ENCODE data around the gene DENND1C. TPM values are rescaled to one million over a fixed set of nuclear protein-coding genes. Genes with fewer than 3 reads are reported as not detected.
A peak's percentile ranks its signal among the peaks of the same experiment; 100 is the strongest.
"Not testable (repeated sequence)": the region's sequence is repeated elsewhere in the genome, so short reads cannot be mapped to it uniquely, and the experiment has no call there.

DENND1C gene
- total RNA-seq, 4 donors from 2014 or later, result 1.0 to 7.6 (median 4.6) TPM

- no peak for DNase-seq (ENCODE audit: low spot score)
- no peak for TF ChIP-seq CTCF (IDR thresholded peaks at IDR 0.05)
- no peak for ATAC-seq (ENCODE audit: low FRiP score)
Measured at GRCh38 chr19:6440905-6441304, 40.7 kb downstream of the DENND1C start.

DNA sequence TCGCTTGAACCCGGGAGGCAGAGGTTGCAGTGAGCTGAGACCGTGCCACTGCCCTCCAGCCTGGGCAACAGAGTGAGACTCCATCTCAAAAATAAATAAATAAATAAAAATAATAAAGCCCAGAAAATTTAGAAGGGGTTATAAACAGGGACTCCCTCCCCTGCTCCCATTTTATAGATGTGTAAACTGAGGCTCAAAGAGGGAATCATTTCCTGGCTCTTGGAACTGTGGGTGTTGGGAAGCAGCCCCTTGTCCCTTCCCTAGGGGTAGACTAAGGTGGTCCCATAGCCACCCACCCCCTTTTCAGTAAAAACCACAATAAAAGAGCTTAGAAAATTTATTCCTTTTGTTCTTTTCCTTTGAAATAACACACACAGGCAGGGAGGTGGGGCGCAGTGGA, 41.8 kb downstream of the DENND1C start:
- DNase-seq (ENCODE audit: low spot score) (no peak), ATAC-seq (ENCODE audit: low FRiP score) (no peak)
- TF ChIP-seq CTCF (IDR thresholded peaks at IDR 0.05), result no peak

DNA sequence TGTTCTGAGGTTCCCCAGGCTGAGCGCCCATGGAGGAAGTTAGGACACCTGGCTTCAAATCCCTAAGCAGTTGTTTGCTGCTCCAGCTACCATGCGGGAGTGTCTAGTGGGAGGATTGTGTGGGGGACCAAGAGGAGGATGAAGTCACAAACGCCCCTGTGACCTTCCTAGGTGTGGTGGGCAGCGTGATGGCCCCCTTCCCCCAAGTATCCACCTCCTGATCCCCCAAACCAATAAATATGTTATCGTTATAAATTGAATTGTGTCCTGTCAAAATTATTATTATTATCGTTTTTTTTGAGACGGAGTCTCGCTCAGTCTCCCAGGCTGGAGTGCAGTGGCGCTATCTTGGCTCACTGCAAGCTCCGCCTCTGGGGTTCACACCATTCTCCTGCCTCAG, 47.9 kb downstream of the DENND1C start, which contains the start of gene SLC25A41:
SLC25A41 (minus strand) TSS at position 101 of the 400 bp plus-strand sequence; CDS start at position 31, 70 bp downstream.
- ATAC-seq (ENCODE audit: low FRiP score), result no peak
- TF ChIP-seq CTCF (IDR thresholded peaks at IDR 0.05), result no peak
- DNase-seq (ENCODE audit: low spot score), result no peak

DNA sequence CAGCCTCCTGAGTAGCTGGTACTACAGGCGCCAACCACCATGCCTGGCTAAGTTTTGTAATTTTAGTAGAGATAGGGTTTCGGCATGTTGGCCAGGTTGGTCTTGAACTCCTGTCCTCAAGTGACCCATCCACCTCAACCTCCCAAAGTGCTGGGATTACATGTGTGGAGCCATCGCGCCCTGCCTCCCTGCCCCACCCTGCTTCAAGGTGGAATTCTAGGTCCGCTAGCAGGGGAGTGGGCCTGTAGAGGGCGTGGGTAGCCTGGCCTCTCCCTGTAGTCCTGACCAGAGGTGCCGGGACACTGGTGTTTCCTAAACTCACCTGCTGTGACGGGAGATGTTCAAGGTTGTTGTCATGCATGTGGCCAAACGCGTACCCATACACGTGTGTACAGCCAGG, 48.4 kb downstream of the DENND1C start:
- DNase-seq (ENCODE audit: low spot score), result no peak
- ATAC-seq (ENCODE audit: low FRiP score), result no peak
- TF ChIP-seq CTCF (IDR thresholded peaks at IDR 0.05), result no peak

DNA sequence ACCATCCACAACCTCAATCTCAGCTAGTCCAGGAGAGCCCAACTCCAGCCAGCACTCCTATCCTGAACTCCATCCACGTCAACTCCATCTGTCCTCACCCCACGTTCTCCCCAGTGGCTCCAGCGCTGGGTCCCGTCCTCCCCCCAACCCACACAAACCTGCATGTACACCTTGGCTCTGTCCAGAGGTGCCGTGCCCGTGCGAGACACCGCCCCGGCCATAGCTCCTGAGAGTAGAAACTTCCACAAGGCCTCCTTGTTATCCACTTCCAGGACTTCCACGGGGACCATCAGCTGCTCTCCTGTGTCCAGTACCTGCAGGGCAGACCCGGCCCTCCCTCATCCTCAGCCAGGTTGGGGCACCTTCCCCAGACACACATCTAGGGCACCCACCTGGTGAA, 49.7 kb downstream of the DENND1C start:
- DNase-seq (ENCODE audit: low spot score), result no peak
- TF ChIP-seq CTCF (IDR thresholded peaks at IDR 0.05), result no peak
- ATAC-seq (ENCODE audit: low FRiP score), result peak; percentile 17

GRCh38 chr19:6429419-6430221, 52.0 kb downstream of the DENND1C start:
- ATAC-seq (ENCODE audit: low FRiP score) (no peak), DNase-seq (ENCODE audit: low spot score) (no peak)
- TF ChIP-seq CTCF (IDR thresholded peaks at IDR 0.05), result no peak

DNA sequence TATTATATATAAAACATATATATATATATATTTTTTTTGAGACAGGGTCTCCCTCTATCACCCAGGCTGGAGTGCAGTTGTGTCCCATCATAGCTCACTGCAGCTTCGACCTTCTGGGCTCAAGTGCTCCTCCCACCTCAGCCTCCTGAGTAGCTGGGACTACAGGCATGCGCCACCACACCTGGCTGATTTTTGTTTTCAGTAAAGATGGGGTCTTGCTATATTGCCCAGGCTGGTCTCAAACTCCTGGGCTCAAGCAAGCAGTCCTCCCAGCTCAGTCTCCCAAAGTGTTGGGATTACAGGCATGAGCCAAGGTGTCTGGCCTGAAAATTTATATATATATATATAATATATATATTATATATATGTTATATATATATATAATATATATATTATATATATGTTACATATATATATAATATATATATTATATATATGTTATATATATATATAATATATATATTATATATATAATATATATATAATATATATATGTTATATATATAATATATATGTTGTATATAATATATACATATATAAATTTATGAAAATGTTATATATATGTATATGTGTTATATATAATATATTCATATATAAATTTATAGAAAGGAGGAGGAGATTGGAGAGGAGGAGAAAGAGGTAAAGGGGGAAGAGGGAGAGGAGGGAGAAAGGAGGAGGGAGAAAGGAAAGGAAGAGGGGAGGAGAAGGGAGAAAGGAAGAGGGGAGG, 52.7 kb downstream of the DENND1C start:
- ATAC-seq (ENCODE audit: low FRiP score); DNase-seq (ENCODE audit: low spot score): not testable (repeated sequence)
